Measurements from ENCODE around the gene FAM227A.

DNA sequence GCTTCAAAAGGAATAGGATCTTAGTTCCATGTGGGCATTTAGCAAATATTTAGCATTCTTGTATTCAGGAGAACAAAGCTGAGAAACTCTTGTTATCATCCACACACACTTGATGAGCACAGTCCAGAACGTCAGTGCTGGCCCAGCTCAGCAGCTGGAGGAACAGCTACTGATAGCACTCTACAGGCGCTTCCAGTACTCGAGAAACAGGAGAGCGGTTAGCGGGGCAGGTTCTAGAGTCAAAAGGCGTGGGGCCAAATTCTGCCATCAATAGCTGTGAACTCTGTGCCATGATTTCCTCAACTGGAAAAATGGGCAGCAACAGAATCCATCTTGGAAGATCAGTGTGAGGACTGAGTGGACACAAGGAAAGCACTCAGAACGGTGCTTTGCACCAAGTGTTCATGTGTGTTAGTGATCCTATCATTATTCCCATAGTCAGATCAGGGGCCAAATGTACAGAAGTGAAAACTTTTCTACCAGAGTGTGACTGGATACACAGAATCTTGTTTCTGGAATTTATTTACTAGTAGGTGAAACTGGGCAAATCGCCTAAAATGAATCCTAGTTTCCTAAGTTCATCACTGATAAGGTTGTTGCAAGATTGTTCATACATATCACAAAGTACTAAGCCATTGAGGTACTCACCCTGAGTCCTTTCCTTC is 41.4 kb upstream of the FAM227A start:
- no peak for TF ChIP-seq JUN (IDR thresholded peaks at IDR 0.05; ENCODE audit: low read depth, low read length)
- TF ChIP-seq, protein P1, sequence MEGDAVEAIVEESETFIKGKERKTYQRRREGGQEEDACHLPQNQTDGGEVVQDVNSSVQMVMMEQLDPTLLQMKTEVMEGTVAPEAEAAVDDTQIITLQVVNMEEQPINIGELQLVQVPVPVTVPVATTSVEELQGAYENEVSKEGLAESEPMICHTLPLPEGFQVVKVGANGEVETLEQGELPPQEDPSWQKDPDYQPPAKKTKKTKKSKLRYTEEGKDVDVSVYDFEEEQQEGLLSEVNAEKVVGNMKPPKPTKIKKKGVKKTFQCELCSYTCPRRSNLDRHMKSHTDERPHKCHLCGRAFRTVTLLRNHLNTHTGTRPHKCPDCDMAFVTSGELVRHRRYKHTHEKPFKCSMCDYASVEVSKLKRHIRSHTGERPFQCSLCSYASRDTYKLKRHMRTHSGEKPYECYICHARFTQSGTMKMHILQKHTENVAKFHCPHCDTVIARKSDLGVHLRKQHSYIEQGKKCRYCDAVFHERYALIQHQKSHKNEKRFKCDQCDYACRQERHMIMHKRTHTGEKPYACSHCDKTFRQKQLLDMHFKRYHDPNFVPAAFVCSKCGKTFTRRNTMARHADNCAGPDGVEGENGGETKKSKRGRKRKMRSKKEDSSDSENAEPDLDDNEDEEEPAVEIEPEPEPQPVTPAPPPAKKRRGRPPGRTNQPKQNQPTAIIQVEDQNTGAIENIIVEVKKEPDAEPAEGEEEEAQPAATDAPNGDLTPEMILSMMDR (IDR thresholded peaks at IDR 0.05; ENCODE audit: control extremely low read depth in 1 of 3, insufficient read depth in 1 of 3, low read depth in 1 of 3, low read length in 3 of 3) = no peak
- no peak for TF ChIP-seq RAD21 (IDR thresholded peaks at IDR 0.05 in 1 of 2, conservative IDR thresholded peaks at IDR 0.05 in 1 of 2; ENCODE audit: low read depth in 2 of 2, low read length in 2 of 2)
- TF ChIP-seq ZNF274 (IDR thresholded peaks at IDR 0.05; ENCODE audit: borderline replicate concordance, extremely low read depth, low read length) = no peak
- no peak for TF ChIP-seq POLR2AphosphoS5 (IDR thresholded peaks at IDR 0.05; ENCODE audit: low read depth, low read length)
- TF ChIP-seq TEAD4 (IDR thresholded peaks at IDR 0.05; ENCODE audit: low read depth, low read length) = no peak
- TF ChIP-seq MAFK (IDR thresholded peaks at IDR 0.05; ENCODE audit: low read depth, low read length) = no peak
